Kidney (tissue), 14 donors: ENCODE results near the gene TNFSF9. TPM values are rescaled to one million over a fixed set of nuclear protein-coding genes. Genes with fewer than 3 reads are reported as not detected.

Experiments used
- DNase-seq, 5 donors: peaks; one replicate each; pipeline ENCODE4 v3.0.0-alpha.2; 2013 to 2020
- FAIRE-seq: peaks from 2 replicates; lab custom pipeline; 2012; peaks lifted over from hg19 to GRCh38; lab: Jason Lieb, UNC
- H3K27ac ChIP-seq, 2 donors: one replicate each; pipeline ENCODE4 v1.7.0; 2013; ENCODE audit warnings: low read depth in 2 of 2, low read length in 2 of 2, inconsistent platforms in 1 of 2
- H3K27me3 ChIP-seq: one replicate; pipeline ENCODE4 v1.7.1; 2013; ENCODE audit warnings: low read length, inconsistent platforms; ENCODE audit not compliant: control insufficient read depth, insufficient read depth
- H3K36me3 ChIP-seq, 3 donors: one replicate each; pipeline versions ENCODE4 v1.7.0 to v1.7.1; 2013; ENCODE audit warnings: low read length in 3 of 3, control low read depth in 1 of 3, inconsistent platforms in 1 of 3; ENCODE audit not compliant: insufficient read depth in 3 of 3, control insufficient read depth in 2 of 3
- H3K4me1 ChIP-seq, 3 donors: one replicate each; pipeline versions ENCODE4 v1.7.0 to v1.7.1; 2013; ENCODE audit warnings: low read length in 3 of 3, inconsistent platforms in 1 of 3, low read depth in 1 of 3; ENCODE audit not compliant: control insufficient read depth in 2 of 3, insufficient read depth in 2 of 3
- H3K4me3 ChIP-seq, 3 donors: one replicate each; pipeline versions ENCODE4 v1.7.0 to v1.8.1; 2013; ENCODE audit warnings: low read length in 3 of 3, control low read depth in 1 of 3, inconsistent platforms in 1 of 3
- H3K9ac ChIP-seq, 3 donors: one replicate each; pipeline versions ENCODE4 v1.7.0 to v1.7.1; 2013; ENCODE audit warnings: low read length in 3 of 3, control low read depth in 1 of 3, inconsistent platforms in 1 of 3
- H3K9me3 ChIP-seq, 3 donors: one replicate each; pipeline versions ENCODE4 v1.7.0 to v1.7.1; 2013; ENCODE audit warnings: low read length in 3 of 3, control low read depth in 1 of 3, inconsistent platforms in 1 of 3; ENCODE audit not compliant: control insufficient read depth in 2 of 3, insufficient read depth in 1 of 3
- CTCF ChIP-seq: IDR thresholded peaks from 3 replicates; pipeline ENCODE4 v1.5.1; 2012; ENCODE audit warnings: mild to moderate bottlenecking, moderate library complexity, borderline replicate concordance; ENCODE audit not compliant: insufficient read depth; ENCODE audit errors: extremely low read depth
- intact Hi-C: fragments of 100-400 bp; cut with DNase I; formaldehyde crosslinking; loops from one replicate; pipeline ENCODE4 v1.11.1; 2022
- polyA plus RNA-seq: library from polyadenylated mRNA; stranded (reverse); fragments of 350-450 nt; fragmentation: Illumina TruSeq; extraction: RNeasy Lipid Tissue Mini Kit (QIAGEN cat#74804); gene quantifications from one replicate; pipeline ENCODE4 v1.2.3, GENCODE V29; 2014; ENCODE audit warnings: low read depth, low replicate concordance; ENCODE audit not compliant: insufficient read depth
- total RNA-seq: library from RNA; stranded (reverse); fragmentation: NEBNext Ultra II Directional; extraction: Animal tissue kit (Norgen Biotek cat#: 25700); gene quantifications from one replicate; pipeline ENCODE4 v1.2.1, GENCODE V29; 2021
- donor health status: control.
- donor health status: control.
- donor health status: control.
- donor health status: control.
- donor health status: control.
- donor health status: DM: yes; HTN: yes; CAD: no.
- donor health status: Normal renal cell carcinoma (clear cell type).

Gene TNFSF9
- total and polyA plus RNA-seq, 2 donors from 2014 or later, result 0.62 to 1.1 TPM

- TF ChIP-seq CTCF, result no peak
- H3K27me3 ChIP-seq, result no peaks in the 10 kb centered on the region
- no peak overlapping the region for H3K4me3 ChIP-seq
- H3K9me3 ChIP-seq, result no peaks in the 10 kb centered on the region
- H3K27ac ChIP-seq, result no peak overlapping the region
- DNase-seq (no peak), FAIRE-seq (no peak)
- intact Hi-C loops, result loop anchor here (10.0 kb wide), 1 partner anchor 114 kb away; no protein-coding TSS in a partner anchor
- no peak overlapping the region for H3K9ac ChIP-seq
- no peaks in the 10 kb centered on the region for H3K36me3 ChIP-seq
- H3K4me1 ChIP-seq, result no peaks in the 10 kb centered on the region
Measured at GRCh38 chr19:6510618-6511017, 20.2 kb upstream of the TNFSF9 start.

- no peaks in the 10 kb centered on the region for H3K36me3 ChIP-seq
- H3K9me3 ChIP-seq, result no peaks in the 10 kb centered on the region
- no peak overlapping the region for H3K27ac ChIP-seq
- H3K4me1 ChIP-seq, result peaks cover 0 to 2% (median 0%) of the 10 kb centered on the region in 3 donors
- H3K9ac ChIP-seq, result no peak overlapping the region
- intact Hi-C loops, result loop anchor here (10.0 kb wide), 1 partner anchor 111 kb away; no protein-coding TSS in a partner anchor
- peak in 4 of 5 donors; percentile 21 to 57 (median 48) for DNase-seq
- TF ChIP-seq CTCF, result no peak
- H3K27me3 ChIP-seq, result no peaks in the 10 kb centered on the region
- H3K4me3 ChIP-seq, result no peak overlapping the region
- FAIRE-seq, result no peak
Measured at GRCh38 chr19:6514089-6514488, 16.7 kb upstream of the TNFSF9 start.

- Histone ChIP-seq H3K36me3 (no peaks in the 10 kb centered on the region), H3K4me3 (no peak overlapping the region), H3K9ac (no peak overlapping the region), H3K27ac (no peak overlapping the region), H3K27me3 (no peaks in the 10 kb centered on the region), H3K9me3 (no peaks in the 10 kb centered on the region), H3K4me1 (peaks cover 0 to 2% (median 0%) of the 10 kb centered on the region in 3 donors)
- DNase-seq, result peak in 1 of 5 donors; percentile 64
- no peak for FAIRE-seq
- intact Hi-C loops, result loop anchor here (10.0 kb wide), 1 partner anchor 110 kb away; no protein-coding TSS in a partner anchor
- TF ChIP-seq CTCF, result no peak
Measured at GRCh38 chr19:6514926-6515544, 15.8 kb upstream of the TNFSF9 start.
